Stimulated activated CD8-positive, alpha-beta memory T cell treated with anti-CD3 and anti-CD28 coated beads, Interleukin-7, amount 100 ng/mL, for 4 hours (primary cell): Measurements from ENCODE around the gene WIPI1.
A peak's percentile ranks its signal among the peaks of the same experiment; 100 is the strongest.

Experiments
- DNase-seq, 2 donors: peaks; one replicate each; pipeline ENCODE4 v3.0.0-alpha.2; 2020; ENCODE audit warnings: low read depth in 2 of 2

Gene WIPI1

GRCh38 chr17:68460715-68461114, 3.4 kb upstream of the WIPI1 start:
- no peak for DNase-seq

- no peak for DNase-seq
Measured at GRCh38 chr17:68460146-68460545, 2.9 kb upstream of the WIPI1 start.

- DNase-seq, result no peak
Measured at GRCh38 chr17:68459037-68459639, 1.8 kb upstream of the WIPI1 start.

- DNase-seq, result no peak
Measured at GRCh38 chr17:68458260-68459036, 1.2 kb upstream of the WIPI1 start.

- DNase-seq, result peak; percentile 93 to 98
Measured at GRCh38 chr17:68457539-68458259, 403 bp upstream of the WIPI1 start.

- no peak for DNase-seq
Measured at GRCh38 chr17:68456339-68457167, 743 bp downstream of the WIPI1 start.

GRCh38 chr17:68455901-68456338, 1.4 kb downstream of the WIPI1 start:
- DNase-seq, result no peak

- no peak for DNase-seq
Measured at GRCh38 chr17:68453991-68454665, 3.2 kb downstream of the WIPI1 start.

- DNase-seq, result no peak
Measured at GRCh38 chr17:68452724-68453290, 4.5 kb downstream of the WIPI1 start.

- no peak for DNase-seq
Measured at GRCh38 chr17:68451670-68452354, 5.5 kb downstream of the WIPI1 start.

- no peak for DNase-seq
Measured at GRCh38 chr17:68450801-68451200, 6.5 kb downstream of the WIPI1 start.

- no peak for DNase-seq
Measured at GRCh38 chr17:68450391-68450790, 6.9 kb downstream of the WIPI1 start.

GRCh38 chr17:68449021-68449739, 8.1 kb downstream of the WIPI1 start:
- DNase-seq, result no peak

- DNase-seq, result no peak
Measured at GRCh38 chr17:68446626-68447041, 10.7 kb downstream of the WIPI1 start.

GRCh38 chr17:68445671-68446070, 11.6 kb downstream of the WIPI1 start:
- no peak for DNase-seq

- no peak for DNase-seq
Measured at GRCh38 chr17:68443972-68444464, 13.3 kb downstream of the WIPI1 start.

GRCh38 chr17:68441070-68441770, 16.1 kb downstream of the WIPI1 start:
- no peak for DNase-seq

GRCh38 chr17:68440526-68440925, 16.8 kb downstream of the WIPI1 start:
- no peak for DNase-seq
